ENCODE measurements around the gene OGN.
A peak's percentile ranks its signal among the peaks of the same experiment; 100 is the strongest.

The OGN gene

GRCh38 chr9:92359394-92359995, 44.9 kb downstream of the OGN start:
- no peak overlapping the region for H3K4me3 ChIP-seq (replicated peaks in 1 of 2; ENCODE audit: low read depth in 2 of 2, low read length in 2 of 2)
- peak in 1 of 2 donors; percentile 62 for DNase-seq (ENCODE audit: low read depth in 2 of 2)
- TF ChIP-seq, protein P1, sequence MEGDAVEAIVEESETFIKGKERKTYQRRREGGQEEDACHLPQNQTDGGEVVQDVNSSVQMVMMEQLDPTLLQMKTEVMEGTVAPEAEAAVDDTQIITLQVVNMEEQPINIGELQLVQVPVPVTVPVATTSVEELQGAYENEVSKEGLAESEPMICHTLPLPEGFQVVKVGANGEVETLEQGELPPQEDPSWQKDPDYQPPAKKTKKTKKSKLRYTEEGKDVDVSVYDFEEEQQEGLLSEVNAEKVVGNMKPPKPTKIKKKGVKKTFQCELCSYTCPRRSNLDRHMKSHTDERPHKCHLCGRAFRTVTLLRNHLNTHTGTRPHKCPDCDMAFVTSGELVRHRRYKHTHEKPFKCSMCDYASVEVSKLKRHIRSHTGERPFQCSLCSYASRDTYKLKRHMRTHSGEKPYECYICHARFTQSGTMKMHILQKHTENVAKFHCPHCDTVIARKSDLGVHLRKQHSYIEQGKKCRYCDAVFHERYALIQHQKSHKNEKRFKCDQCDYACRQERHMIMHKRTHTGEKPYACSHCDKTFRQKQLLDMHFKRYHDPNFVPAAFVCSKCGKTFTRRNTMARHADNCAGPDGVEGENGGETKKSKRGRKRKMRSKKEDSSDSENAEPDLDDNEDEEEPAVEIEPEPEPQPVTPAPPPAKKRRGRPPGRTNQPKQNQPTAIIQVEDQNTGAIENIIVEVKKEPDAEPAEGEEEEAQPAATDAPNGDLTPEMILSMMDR (IDR thresholded peaks at IDR 0.05; ENCODE audit: low read depth, low read length), result no peak

- H3K4me3 ChIP-seq (replicated peaks in 1 of 2; ENCODE audit: low read depth in 2 of 2, low read length in 2 of 2), result no peak overlapping the region
- TF ChIP-seq, protein P1 (IDR thresholded peaks at IDR 0.05; ENCODE audit: low read depth, low read length), result no peak
- DNase-seq (ENCODE audit: low read depth in 2 of 2), result no peak
Measured at GRCh38 chr9:92353051-92353450, 51.3 kb downstream of the OGN start.

DNA sequence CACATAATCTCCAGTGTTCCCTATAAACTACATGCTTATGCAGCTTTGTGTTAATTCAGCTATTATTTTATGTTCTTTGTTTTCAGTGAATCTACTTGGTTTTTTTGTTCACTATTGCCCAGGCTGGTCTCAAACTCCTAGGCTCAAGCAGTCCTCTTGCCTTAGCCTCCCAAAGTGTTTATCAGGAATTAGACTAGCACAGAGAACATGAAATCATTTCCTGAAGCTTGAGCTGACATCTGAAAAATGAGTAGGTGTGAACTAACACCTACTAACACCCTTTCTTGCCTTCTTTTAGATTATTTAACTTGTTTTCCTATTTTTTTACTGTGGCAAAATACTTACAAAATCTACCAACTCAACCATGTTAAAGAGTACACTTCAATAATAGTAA, 53.6 kb downstream of the OGN start:
- no peak overlapping the region for H3K4me3 ChIP-seq (replicated peaks in 1 of 2; ENCODE audit: low read depth in 2 of 2, low read length in 2 of 2)
- DNase-seq (ENCODE audit: low read depth in 2 of 2), result peak in 1 of 2 donors; percentile 36
- TF ChIP-seq, protein P1 (IDR thresholded peaks at IDR 0.05; ENCODE audit: low read depth, low read length), result no peak

DNA sequence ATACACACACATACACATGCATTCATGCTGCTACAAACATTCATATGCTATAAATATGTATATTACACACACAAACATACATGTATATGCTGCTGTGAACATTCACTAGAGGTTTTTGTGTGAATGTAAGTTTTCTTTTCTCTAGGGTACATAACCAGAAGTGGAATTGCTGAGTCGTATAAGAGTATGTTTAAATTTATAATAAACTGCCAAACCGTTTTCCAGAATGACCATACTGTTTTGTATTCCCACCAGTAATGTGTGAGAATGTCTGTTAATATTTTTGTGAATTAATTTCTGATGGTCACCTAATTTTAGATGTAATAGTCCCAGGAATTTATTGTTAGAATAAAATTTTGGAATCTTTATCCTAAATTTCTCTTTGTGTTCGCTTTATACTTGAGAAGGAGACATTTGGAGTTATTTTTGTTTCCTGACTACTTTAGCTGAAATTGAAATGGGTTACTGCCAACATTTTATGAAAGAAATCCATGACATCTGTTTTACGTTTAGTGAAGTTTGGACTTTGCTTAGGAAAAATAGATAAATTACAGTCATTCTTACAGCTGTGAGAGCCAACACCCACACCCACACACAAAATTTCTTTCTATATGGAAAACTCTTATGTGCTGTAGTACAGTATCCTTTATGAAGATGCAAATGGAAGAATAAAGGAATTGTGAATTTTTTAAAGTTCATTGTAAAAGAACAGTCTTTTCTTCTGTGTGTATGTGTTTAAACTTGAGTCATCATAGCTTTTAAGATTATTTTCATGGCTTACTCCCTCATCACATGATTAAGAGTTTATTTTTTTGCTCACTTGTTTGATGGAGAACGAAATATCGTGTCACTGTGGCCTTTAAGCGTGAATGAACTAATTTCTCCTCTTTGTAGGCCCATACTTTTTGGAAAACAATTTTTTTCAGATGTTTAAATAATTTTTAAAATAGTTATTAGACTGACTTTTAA, 54.3 kb downstream of the OGN start:
- no peak overlapping the region for H3K4me3 ChIP-seq (replicated peaks in 1 of 2; ENCODE audit: low read depth in 2 of 2, low read length in 2 of 2)
- DNase-seq (ENCODE audit: low read depth in 2 of 2), result peak; percentile 36 to 77
- TF ChIP-seq, protein P1 (IDR thresholded peaks at IDR 0.05; ENCODE audit: low read depth, low read length), result no peak

GRCh38 chr9:92345582-92345981, 58.8 kb downstream of the OGN start:
- H3K4me3 ChIP-seq (replicated peaks in 1 of 2; ENCODE audit: low read depth in 2 of 2, low read length in 2 of 2), result no peak overlapping the region
- no peak for DNase-seq (ENCODE audit: low read depth in 2 of 2)
- TF ChIP-seq, protein P1 (IDR thresholded peaks at IDR 0.05; ENCODE audit: low read depth, low read length), result no peak

DNA sequence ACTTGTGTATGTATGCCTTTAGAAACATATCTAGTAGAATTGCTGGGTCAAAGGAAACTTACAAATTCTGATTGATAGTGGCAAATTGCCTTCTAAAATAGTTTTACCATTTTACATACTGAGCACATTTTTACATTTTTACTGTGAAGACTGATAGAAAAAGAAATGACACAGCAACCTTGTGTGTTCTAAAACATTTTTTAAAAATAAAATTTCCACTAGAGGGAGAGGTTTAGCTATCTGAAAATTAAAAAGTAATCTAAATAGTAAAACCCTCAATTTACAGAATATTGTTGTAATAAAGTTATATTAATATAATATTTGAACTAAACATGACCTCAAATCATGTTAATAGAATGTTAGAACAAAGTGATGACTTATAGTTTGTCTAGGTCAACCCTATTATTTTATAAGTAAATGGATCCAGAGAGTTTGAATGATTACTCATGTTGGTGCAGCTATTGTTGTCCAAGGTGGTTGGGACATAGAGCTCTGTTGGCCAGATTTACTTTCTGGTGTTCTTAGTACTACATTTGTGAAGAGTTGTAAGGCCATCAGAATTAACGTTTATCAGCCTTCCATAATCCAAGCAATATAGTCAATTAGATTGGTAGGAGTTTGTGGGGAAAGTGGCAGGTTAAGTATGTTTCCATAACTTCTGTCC, 61.4 kb downstream of the OGN start:
- TF ChIP-seq, protein P1 (IDR thresholded peaks at IDR 0.05; ENCODE audit: low read depth, low read length), result no peak
- H3K4me3 ChIP-seq (replicated peaks in 1 of 2; ENCODE audit: low read depth in 2 of 2, low read length in 2 of 2), result no peak overlapping the region
- peak; percentile 31 to 76 for DNase-seq (ENCODE audit: low read depth in 2 of 2)
